Measurements from ENCODE around the gene GPD1L. TPM values are rescaled to one million over a fixed set of nuclear protein-coding genes. Genes with fewer than 3 reads are reported as not detected.

Gene GPD1L
- total and polyA plus RNA-seq, 10 of the 15 experiments (the other 5 are each of a cell fraction or from before 2014, with no cell fraction given) = 0.77 to 4.8 (median 3.9) TPM

GRCh38 chr3:32117320-32117719, 10.9 kb downstream of the GPD1L start (continued):
- TF ChIP-seq GATAD2B (conservative IDR thresholded peaks at IDR 0.05; ENCODE audit: low read depth) = no peak

DNA sequence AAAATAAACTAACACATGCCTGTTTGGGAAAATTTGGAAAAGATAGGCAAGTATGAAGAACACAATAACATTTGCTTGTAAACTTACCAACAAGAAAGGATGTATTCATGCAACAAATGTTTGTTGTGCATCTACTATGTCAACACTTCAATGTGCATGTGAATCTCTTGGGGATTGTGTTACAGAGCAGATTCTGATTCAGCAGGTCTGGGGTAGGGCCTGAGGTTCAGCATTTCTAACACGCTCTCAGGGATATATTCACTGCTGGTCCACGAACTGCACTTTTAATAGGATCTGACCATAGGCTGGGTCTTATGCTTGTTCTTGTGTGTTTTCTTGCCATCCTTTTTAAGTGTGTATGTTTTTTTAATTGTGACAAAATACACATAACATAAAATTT, 11.8 kb downstream of the GPD1L start:
- Histone ChIP-seq H3K9ac (ENCODE audit: control insufficient read depth, insufficient read depth, low read length) (no peak overlapping the region), H3K79me2 (ENCODE audit: control insufficient read depth, insufficient read depth, low read length) (no peaks in the 10 kb centered on the region), H2AFZ (ENCODE audit: control insufficient read depth, low read depth, low read length) (no peak overlapping the region), H3K9me3 (replicated peaks; ENCODE audit: control insufficient read depth, insufficient read depth, low read length) (no peaks in the 10 kb centered on the region), H3K4me3 (no peak overlapping the region), H3K27me3 (replicated peaks in 1 of 2; ENCODE audit: control insufficient read depth in 2 of 2, insufficient read depth in 2 of 2, low read length in 1 of 2) (no peaks in the 10 kb centered on the region), H4K20me1 (ENCODE audit: control insufficient read depth, insufficient read depth) (no peaks in the 10 kb centered on the region), H3K4me1 (ENCODE audit: control insufficient read depth, insufficient read depth, low read length) (no peaks in the 10 kb centered on the region), H3K27ac (ENCODE audit: control insufficient read depth, insufficient read depth) (no peak overlapping the region), H3K4me2 (ENCODE audit: control insufficient read depth, insufficient read depth) (no peak overlapping the region), H3K36me3 (ENCODE audit: control insufficient read depth in 2 of 2, insufficient read depth in 2 of 2, low read length in 1 of 2) (no peaks in the 10 kb centered on the region)
- ChIA-PET POLR2A (no interaction called here), RAD21 (ENCODE audit: unreplicated experiment) (no interaction called here), CTCF (no interaction called here), SMC1A (ENCODE audit: uncharacterized antibody, unreplicated experiment) (no interaction called here)
- DNase-seq (ENCODE audit: low read depth, low spot score) = no peak
- in situ Hi-C loops (cut with MboI) (no loop called here), intact Hi-C loops (cut with micrococcal nuclease; ENCODE audit: unreplicated experiment) (no loop called here)
- no peak for ATAC-seq
- no peak for FAIRE-seq
- BruUV-seq (replicated peaks) = no TSS peak
- 55% methylated on average over 2 of the region's 2 CpGs for WGBS (ENCODE audit: insufficient coverage, insufficient replicate concordance, low lambda C conversion rate, missing lambda C conversion rate)
- TF ChIP-seq ETV6 (conservative IDR thresholded peaks at IDR 0.05 in 1 of 2, IDR thresholded peaks at IDR 0.05 in 1 of 2; ENCODE audit: borderline replicate concordance in 1 of 2, low read depth in 1 of 2) (no peak), JUND (IDR thresholded peaks at IDR 0.05; ENCODE audit: low read depth, low read length) (no peak), BRCA1 (IDR thresholded peaks at IDR 0.05; ENCODE audit: low read depth, low read length) (no peak), KAT2A (conservative IDR thresholded peaks at IDR 0.05; ENCODE audit: control insufficient read depth, low read depth, low read length) (no peak), MYC (IDR thresholded peaks at IDR 0.05; ENCODE audit: insufficient read depth, insufficient read length, insufficient replicate concordance, low read length, severe bottlenecking) (no peak), GATAD2B (conservative IDR thresholded peaks at IDR 0.05; ENCODE audit: low read depth) (no peak), SIN3A (IDR thresholded peaks at IDR 0.05; ENCODE audit: low read depth, low read length) (no peak), SKIL (IDR thresholded peaks at IDR 0.05; ENCODE audit: low read depth, poor library complexity, severe bottlenecking) (no peak), YBX1 (IDR thresholded peaks at IDR 0.05) (no peak), NRF1 (conservative IDR thresholded peaks at IDR 0.05; ENCODE audit: low read depth, low read length) (no peak), ZSCAN29 (IDR thresholded peaks at IDR 0.05) (no peak), TBL1XR1 (IDR thresholded peaks at IDR 0.05; ENCODE audit: low read depth, low read length) (no peak), MEF2B (IDR thresholded peaks at IDR 0.05; ENCODE audit: partially characterized antibody, poor library complexity, severe bottlenecking) (no peak), RFX5 (IDR thresholded peaks at IDR 0.05; ENCODE audit: low read depth, low read length) (no peak)
- TF ChIP-seq, protein P1, sequence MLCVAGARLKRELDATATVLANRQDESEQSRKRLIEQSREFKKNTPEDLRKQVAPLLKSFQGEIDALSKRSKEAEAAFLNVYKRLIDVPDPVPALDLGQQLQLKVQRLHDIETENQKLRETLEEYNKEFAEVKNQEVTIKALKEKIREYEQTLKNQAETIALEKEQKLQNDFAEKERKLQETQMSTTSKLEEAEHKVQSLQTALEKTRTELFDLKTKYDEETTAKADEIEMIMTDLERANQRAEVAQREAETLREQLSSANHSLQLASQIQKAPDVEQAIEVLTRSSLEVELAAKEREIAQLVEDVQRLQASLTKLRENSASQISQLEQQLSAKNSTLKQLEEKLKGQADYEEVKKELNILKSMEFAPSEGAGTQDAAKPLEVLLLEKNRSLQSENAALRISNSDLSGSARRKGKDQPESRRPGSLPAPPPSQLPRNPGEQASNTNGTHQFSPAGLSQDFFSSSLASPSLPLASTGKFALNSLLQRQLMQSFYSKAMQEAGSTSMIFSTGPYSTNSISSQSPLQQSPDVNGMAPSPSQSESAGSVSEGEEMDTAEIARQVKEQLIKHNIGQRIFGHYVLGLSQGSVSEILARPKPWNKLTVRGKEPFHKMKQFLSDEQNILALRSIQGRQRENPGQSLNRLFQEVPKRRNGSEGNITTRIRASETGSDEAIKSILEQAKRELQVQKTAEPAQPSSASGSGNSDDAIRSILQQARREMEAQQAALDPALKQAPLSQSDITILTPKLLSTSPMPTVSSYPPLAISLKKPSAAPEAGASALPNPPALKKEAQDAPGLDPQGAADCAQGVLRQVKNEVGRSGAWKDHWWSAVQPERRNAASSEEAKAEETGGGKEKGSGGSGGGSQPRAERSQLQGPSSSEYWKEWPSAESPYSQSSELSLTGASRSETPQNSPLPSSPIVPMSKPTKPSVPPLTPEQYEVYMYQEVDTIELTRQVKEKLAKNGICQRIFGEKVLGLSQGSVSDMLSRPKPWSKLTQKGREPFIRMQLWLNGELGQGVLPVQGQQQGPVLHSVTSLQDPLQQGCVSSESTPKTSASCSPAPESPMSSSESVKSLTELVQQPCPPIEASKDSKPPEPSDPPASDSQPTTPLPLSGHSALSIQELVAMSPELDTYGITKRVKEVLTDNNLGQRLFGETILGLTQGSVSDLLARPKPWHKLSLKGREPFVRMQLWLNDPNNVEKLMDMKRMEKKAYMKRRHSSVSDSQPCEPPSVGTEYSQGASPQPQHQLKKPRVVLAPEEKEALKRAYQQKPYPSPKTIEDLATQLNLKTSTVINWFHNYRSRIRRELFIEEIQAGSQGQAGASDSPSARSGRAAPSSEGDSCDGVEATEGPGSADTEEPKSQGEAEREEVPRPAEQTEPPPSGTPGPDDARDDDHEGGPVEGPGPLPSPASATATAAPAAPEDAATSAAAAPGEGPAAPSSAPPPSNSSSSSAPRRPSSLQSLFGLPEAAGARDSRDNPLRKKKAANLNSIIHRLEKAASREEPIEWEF (IDR thresholded peaks at IDR 0.05; ENCODE audit: insufficient replicate concordance, low read depth, low read length) = no peak

Measured in GM12878 (cell line).